ENCODE measurements around the gene STK40. TPM values are rescaled to one million over a fixed set of nuclear protein-coding genes. Genes with fewer than 3 reads are reported as not detected.

Gene STK40
- total RNA-seq, 1 experiment from 2014 or later = 26.2 TPM

GRCh38 chr1:36307601-36308330, 78.0 kb downstream of the STK40 start:
- no peak for DNase-seq

More at GRCh38 chr1:36307601-36308330, 78.0 kb downstream of the STK40 start:
- no peaks in the 10 kb centered on the region for H3K9me3 Mint-ChIP-seq
- H3K36me3 Mint-ChIP-seq (ENCODE audit: insufficient read depth in 1 of 3, low read depth in 3 of 3) = peaks cover 15 to 55% (median 49%) of the 10 kb centered on the region in 3 experiments
- no peak overlapping the region for H4K91ac ChIP-seq (ENCODE audit: insufficient read length, low read depth, low read length)
- no peaks in the 10 kb centered on the region; the same call in 1 of the 2 replicates for H3K27me3 Mint-ChIP-seq (ENCODE audit: low read depth)
- H3K18ac ChIP-seq (ENCODE audit: insufficient read length, low read depth, low read length) = no peak overlapping the region
- no peak overlapping the region for H3K27ac Mint-ChIP-seq
- no peak for TF ChIP-seq CTCF (conservative IDR thresholded peaks at IDR 0.05)
- no peaks in the 10 kb centered on the region for H3K9me3 ChIP-seq (ENCODE audit: control insufficient read depth, low read depth, low read length)
- H3K79me2 ChIP-seq (ENCODE audit: insufficient read depth, low read length) = no peaks in the 10 kb centered on the region
- no peak overlapping the region for H3T11ph ChIP-seq (ENCODE audit: low read length)
- H3K4me1 ChIP-seq (ENCODE audit: insufficient read depth, low read length) = peaks cover 3% of the 10 kb centered on the region; the same call in 1 of the 2 replicates
- no peak overlapping the region for H4K8ac ChIP-seq (replicated peaks; ENCODE audit: insufficient read length, low read depth, low read length)
- H3K4me3 Mint-ChIP-seq = peak overlapping the region; percentile 91 to 92
- peaks cover 8% of the 10 kb centered on the region for H3K23me2 ChIP-seq (ENCODE audit: insufficient read length, low read depth, low read length, poor library complexity, severe bottlenecking)
- no peaks in the 10 kb centered on the region for H3K79me1 ChIP-seq (ENCODE audit: insufficient read depth, low read depth, low read length, poor library complexity, severe bottlenecking)
- H2BK5ac ChIP-seq (ENCODE audit: insufficient read length, low read length) = no peak overlapping the region
- H2AK5ac ChIP-seq (ENCODE audit: insufficient read length, low read length) = no peak overlapping the region
- no peak overlapping the region for H3K23ac ChIP-seq (ENCODE audit: insufficient read length, low read depth, low read length)
- WGBS (ENCODE audit: extremely low coverage, insufficient read length, low lambda C conversion rate) = no CpG with 5 or more reads among the region's 10 CpGs
- H2BK20ac ChIP-seq (ENCODE audit: low read depth, low read length, poor library complexity, severe bottlenecking) = no peak overlapping the region
- peak overlapping the region; percentile 90 for H3K4me2 ChIP-seq (ENCODE audit: insufficient read depth, insufficient read length, low read length)
- H3K27ac ChIP-seq (ENCODE audit: insufficient read length, low read depth, low read length) = no peak overlapping the region
- no peaks in the 10 kb centered on the region for H4K20me1 ChIP-seq (ENCODE audit: control insufficient read depth, insufficient read depth, insufficient read length)
- H3K56ac ChIP-seq (ENCODE audit: insufficient read length, low read depth, low read length) = no peak overlapping the region
- no peak overlapping the region for H2BK15ac ChIP-seq (ENCODE audit: low read depth, low read length)
- H4K5ac ChIP-seq (ENCODE audit: insufficient read length, low read depth, low read length) = no peak overlapping the region
- H2AFZ ChIP-seq (ENCODE audit: low read length) = no peak overlapping the region
- H3K4me1 Mint-ChIP-seq = peaks cover 16 to 19% of the 10 kb centered on the region in 2 experiments
- no peaks in the 10 kb centered on the region for H3K27me3 ChIP-seq (ENCODE audit: insufficient read depth, low read length)
- no peak overlapping the region for H3K4ac ChIP-seq (ENCODE audit: low read depth, low read length)
- no peak overlapping the region for H2BK12ac ChIP-seq (ENCODE audit: insufficient read length, low read depth, low read length)
- H3K9ac ChIP-seq (ENCODE audit: extremely low read depth, insufficient read length, low read length) = no peak overlapping the region
- H2BK120ac ChIP-seq (ENCODE audit: low read depth, low read length, poor library complexity, severe bottlenecking) = no peak overlapping the region
- no peak overlapping the region; the same call in 1 of the 2 replicates for H3K14ac ChIP-seq (ENCODE audit: insufficient read depth, low read length)

Data from H9 (cell line).